GM12865 (cell line): ENCODE data around the gene ITGB3.

Source experiments
- DNase-seq: peaks from one replicate; pipeline ENCODE4 v3.0.0; 2010; ENCODE audit warnings: low read depth
- H3K4me3 ChIP-seq: 2 replicates; pipeline ENCODE4 v1.5.1; 2011; ENCODE audit warnings: mild to moderate bottlenecking, low read depth, low read length, control low read depth
- TF ChIP-seq, protein P1 (sequence below): IDR thresholded peaks from 2 replicates; pipeline ENCODE4 v1.5.1; 2011; ENCODE audit warnings: low read length, control low read depth, low read depth, inconsistent platforms; ENCODE audit not compliant: insufficient read depth; ENCODE audit errors: missing control alignments

Gene ITGB3

DNA sequence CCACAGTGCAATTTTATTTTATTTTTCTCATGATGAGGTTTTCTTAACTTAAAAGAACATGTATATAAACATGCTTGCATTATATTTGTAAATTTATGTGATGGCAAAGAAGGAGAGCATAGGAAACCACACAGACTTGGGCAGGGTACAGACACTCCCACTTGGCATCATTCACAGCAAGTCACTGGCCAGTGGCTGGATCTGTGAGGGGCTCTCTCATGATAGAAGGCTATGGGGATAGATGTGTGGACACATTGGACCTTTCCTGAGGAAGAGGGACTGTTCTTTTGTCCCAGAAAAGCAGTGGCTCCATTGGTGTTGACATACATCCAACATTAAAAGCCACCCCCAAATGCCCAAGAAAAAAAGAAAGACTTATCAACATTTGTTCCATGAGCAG, 57.8 kb downstream of the ITGB3 start:
- H3K4me3 ChIP-seq: no peak overlapping the region
- DNase-seq: no peak
- TF ChIP-seq, protein P1, sequence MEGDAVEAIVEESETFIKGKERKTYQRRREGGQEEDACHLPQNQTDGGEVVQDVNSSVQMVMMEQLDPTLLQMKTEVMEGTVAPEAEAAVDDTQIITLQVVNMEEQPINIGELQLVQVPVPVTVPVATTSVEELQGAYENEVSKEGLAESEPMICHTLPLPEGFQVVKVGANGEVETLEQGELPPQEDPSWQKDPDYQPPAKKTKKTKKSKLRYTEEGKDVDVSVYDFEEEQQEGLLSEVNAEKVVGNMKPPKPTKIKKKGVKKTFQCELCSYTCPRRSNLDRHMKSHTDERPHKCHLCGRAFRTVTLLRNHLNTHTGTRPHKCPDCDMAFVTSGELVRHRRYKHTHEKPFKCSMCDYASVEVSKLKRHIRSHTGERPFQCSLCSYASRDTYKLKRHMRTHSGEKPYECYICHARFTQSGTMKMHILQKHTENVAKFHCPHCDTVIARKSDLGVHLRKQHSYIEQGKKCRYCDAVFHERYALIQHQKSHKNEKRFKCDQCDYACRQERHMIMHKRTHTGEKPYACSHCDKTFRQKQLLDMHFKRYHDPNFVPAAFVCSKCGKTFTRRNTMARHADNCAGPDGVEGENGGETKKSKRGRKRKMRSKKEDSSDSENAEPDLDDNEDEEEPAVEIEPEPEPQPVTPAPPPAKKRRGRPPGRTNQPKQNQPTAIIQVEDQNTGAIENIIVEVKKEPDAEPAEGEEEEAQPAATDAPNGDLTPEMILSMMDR: no peak

DNA sequence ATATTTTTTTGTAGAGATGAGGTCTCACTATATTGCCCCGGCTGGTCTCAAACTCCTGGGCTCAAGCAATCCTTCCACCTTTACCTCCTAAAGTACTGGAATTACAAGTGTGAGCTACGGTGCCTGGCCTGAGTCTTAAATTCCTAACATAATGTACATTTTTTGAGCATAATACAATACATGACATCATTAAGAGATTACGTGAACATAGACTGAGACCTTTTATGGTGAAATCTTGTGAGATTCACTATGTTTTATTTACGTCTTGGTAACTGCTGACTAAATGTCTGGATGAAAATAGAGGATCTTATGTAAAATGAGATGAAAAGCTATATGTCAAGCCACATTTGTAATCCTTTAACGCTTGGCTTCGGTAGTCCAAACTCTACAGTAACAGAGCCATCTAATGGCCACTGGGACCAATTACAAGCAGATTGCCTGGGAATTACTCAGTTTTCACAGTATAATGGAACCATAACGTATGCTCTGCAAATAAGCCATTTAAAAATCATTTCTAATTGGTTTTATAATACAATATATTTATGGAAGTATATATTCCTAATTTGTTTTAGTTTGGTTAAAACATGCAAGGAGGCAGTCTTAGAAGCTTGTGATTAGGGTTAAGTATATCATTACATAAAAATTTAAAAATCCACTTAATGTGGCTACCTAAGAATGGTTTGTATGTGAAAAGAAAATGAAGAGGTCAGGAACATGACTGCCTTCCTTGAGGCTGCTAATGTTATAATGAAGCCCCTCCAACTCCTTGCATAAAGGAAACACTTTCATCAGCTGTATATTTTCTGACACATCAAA, 62.0 kb downstream of the ITGB3 start:
- TF ChIP-seq, protein P1: peak; percentile 74
- DNase-seq: peak; percentile 79
- H3K4me3 ChIP-seq: no peak overlapping the region

DNA sequence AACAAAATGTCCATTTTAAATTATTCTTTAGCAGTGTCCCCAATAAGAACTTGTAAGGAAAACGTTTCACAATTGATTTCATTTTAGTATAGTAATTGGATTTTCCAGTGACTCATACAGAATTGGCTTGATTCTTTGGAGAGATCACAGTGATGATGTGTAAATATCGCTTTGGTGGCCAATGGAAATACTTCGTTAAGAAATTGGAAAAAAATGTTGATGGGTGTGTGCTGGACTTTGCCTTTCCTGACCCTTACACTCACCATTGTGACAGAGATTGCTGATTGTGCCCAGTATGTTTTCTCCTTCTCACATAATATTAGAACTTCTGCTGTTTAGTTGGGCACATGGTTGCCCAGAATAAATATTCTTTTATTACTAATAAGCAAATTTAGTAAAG, 62.7 kb downstream of the ITGB3 start:
- TF ChIP-seq, protein P1: no peak

DNA sequence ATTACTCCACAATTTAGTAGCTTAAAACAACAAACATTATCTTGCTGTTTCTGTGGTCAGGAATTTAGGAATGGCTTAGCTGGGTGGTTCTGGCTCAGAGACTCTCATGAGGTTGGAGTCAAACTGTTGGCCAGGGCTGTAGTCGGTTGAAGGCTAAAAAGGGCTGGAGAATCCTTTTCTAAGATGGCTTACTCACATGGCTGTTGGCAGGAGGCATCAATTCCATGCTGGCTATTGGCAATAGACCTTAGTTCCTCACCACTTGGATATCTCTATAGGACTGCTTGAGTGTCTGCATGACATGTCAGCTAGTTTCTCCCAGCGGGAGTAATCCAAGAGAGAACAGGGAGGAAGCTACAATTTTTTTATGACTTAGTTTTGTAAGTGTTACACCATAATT, 63.5 kb downstream of the ITGB3 start:
- no peak overlapping the region for H3K4me3 ChIP-seq
- no peak for DNase-seq
- TF ChIP-seq, protein P1: no peak

More for the DNA sequence above, 62.7 kb downstream of the ITGB3 start:
- H3K4me3 ChIP-seq: no peak overlapping the region
- no peak for DNase-seq

DNA sequence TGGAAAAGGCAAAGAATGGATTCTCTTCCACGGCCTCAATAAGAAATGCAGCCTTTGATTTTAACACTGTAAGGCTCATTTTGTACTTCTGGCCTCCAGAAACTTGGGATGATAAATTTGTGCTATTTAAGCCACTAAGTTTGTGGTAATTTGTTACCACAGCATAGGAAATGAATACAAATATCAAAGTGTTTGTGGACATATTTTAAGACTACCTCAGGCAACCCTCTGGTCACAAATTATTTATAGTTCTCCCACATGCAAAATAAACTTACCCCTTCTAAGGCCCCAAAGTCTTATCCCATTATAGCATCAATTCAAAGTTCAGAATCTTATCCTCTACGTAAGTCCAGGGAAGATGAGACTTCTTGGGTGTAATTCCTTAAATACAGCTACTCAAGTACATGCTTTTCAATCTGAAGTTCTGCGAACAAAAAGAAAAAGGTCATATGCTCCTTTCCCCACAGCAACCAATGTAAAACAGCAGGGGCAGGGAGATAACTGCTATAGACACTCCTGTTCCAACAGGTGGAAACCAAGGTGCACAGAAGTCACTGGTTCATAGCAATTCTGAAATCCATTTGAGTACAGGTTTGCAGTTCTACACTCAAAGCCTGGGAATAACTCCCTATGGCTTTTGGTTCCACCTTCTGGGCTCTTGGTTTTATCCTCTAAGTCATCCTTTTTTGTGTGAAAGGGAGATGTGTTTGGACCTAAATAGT, 64.7 kb downstream of the ITGB3 start:
- DNase-seq: peak; percentile 36
- no peak overlapping the region for H3K4me3 ChIP-seq
- TF ChIP-seq, protein P1: no peak

DNA sequence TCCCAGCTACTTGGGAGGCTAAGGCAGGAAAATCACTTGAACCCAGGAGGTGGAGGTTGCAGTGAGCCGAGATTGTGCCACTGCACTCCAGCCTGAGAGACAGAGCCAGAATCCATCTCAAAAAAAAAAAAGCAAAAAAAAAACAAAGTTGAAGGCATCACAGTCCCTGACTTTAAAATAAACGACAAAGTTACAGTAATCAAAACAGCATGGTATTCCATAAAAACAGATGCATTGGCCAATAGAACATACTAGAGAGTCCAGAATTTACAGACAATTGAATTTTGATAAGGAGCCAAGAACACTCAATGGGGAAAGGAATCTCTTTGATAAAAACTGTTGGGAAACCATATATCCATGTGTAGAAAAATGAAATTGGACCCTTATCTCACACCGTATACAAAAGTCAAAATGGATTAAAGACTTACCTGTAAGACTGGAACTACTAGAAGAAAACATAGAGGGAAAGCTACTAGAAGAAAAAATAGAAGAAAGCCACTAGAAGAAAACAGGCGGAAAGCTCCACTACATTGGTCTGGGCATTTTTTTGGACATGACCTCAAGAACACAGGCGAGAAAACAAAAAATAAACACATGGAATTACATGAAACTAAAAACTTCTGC, 67.4 kb downstream of the ITGB3 start:
- H3K4me3 ChIP-seq: no peak overlapping the region
- TF ChIP-seq, protein P1: no peak
- no peak for DNase-seq
